ENCODE results near the gene C22orf23. TPM values are rescaled to one million over a fixed set of nuclear protein-coding genes. Genes with fewer than 3 reads are reported as not detected.

C22orf23 gene
- total RNA-seq (2022; extraction: Qiagen RNA extraction; ENCODE audit: low read depth), result 0.17 to 0.24 TPM in 2 of 5 replicates, not detected in the others

GRCh38 chr22:37953437-37954179 lies at the start of gene C22orf23, which contains the start of gene POLR2F:
TSS of gene C22orf23 (minus strand) at chr22:37953601. CDS start at chr22:37953149, 452 bp downstream.
TSS of gene POLR2F (plus strand) at chr22:37953699. CDS start at chr22:37953788, 89 bp downstream.

DNA sequence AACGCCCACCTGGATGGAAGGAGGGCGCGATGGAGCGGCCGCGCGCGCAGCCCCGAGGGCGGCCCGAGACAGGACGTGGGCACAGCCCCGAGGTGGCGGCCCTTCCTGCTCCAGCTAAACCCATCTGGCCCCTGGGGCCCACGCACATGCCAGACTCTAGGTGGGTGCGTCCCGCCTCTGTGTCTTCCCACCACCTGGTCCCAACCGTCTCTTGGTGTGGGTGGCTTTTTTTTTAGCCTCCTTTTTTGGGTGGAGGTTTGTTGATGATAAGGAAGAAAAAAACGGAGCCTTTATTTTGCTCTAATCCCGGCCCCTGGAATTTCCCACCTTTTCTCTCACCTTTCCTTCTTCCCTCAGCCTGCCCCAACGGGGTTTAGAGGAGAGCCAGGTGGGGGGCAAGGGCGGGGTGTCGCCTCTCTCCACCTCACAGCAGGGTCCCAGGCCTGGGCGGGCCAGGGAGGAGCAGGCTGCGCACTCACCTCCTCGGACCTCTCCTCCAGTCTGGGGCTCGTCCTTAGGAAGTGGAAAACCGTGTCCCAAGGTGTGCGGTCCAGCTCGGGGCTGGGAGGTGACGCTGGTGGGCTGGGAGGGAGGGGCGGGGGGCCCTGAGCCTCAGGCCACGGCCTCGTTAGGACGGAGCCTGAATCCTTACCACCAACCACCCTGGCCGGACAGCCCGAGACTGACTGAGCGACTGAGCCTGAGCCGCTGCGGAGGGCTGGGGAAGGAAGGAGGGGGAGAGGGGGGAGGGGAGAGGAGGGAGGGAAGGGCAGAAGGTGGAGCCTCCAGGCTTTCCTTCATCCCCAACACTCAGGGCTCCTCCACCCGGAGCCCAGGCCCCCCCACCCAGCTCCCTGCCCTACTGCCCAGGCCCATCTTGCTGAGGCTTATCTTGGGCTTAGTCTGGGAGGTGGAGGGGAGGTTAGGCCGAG lies 30.7 kb upstream of the C22orf23 start, which contains the start of gene SOX10:
Gene SOX10, minus strand, starts transcription at position 696 of the 932 bp plus-strand sequence. CDS start 771 bp downstream, outside the sequence.

GRCh38 chr22:37905534-37906363 lies 47.7 kb downstream of the C22orf23 start, which contains the start of gene MICALL1:
TSS of gene MICALL1 (plus strand) at chr22:37906297. CDS start at chr22:37906423, 126 bp downstream.

Other genes with a start within 250 kb of the C22orf23 start
- 2.7 to 3.4 TPM (median 3.0 TPM) in 5 replicates for gene GCAT, start 145.7 kb downstream of the C22orf23 start, total RNA-seq (2022; extraction: Qiagen RNA extraction; ENCODE audit: low read depth)
- gene GALR3, start 130.2 kb downstream of the C22orf23 start, total RNA-seq (2022; extraction: Qiagen RNA extraction; ENCODE audit: low read depth), result not detected in 5 replicates
- 18.7 to 25.9 TPM (median 24.4 TPM) in 5 replicates for gene ANKRD54, start 109.3 kb downstream of the C22orf23 start, total RNA-seq (2022; extraction: Qiagen RNA extraction; ENCODE audit: low read depth)
- gene EIF3L, start 104.2 kb downstream of the C22orf23 start, total RNA-seq (2022; extraction: Qiagen RNA extraction; ENCODE audit: low read depth), result 264 to 308 TPM (median 279 TPM) in 5 replicates
- 14.3 to 22.1 TPM (median 20.2 TPM) in 5 replicates for gene MICALL1, start 47.3 kb downstream of the C22orf23 start, total RNA-seq (2022; extraction: Qiagen RNA extraction; ENCODE audit: low read depth)
- gene POLR2F, start 98 bp upstream of the C22orf23 start, total RNA-seq (2022; extraction: Qiagen RNA extraction; ENCODE audit: low read depth), result 121 to 152 TPM (median 142 TPM) in 5 replicates
- gene SOX10, start 31.0 kb upstream of the C22orf23 start, total RNA-seq (2022; extraction: Qiagen RNA extraction; ENCODE audit: low read depth), result not detected in 5 replicates
- gene PICK1, start 103.8 kb upstream of the C22orf23 start, total RNA-seq (2022; extraction: Qiagen RNA extraction; ENCODE audit: low read depth), result 9.3 to 13.2 TPM (median 12.7 TPM) in 5 replicates
- gene SLC16A8, start 130.6 kb upstream of the C22orf23 start, total RNA-seq (2022; extraction: Qiagen RNA extraction; ENCODE audit: low read depth), result not detected in 5 replicates
- 4.8 to 7.5 TPM (median 5.9 TPM) in 5 replicates for gene BAIAP2L2, start 157.1 kb upstream of the C22orf23 start, total RNA-seq (2022; extraction: Qiagen RNA extraction; ENCODE audit: low read depth)
- 2.1 to 6.5 TPM (median 4.7 TPM) in 5 replicates for gene PLA2G6, start 228.2 kb upstream of the C22orf23 start, total RNA-seq (2022; extraction: Qiagen RNA extraction; ENCODE audit: low read depth)
- gene MAFF, start 248.4 kb upstream of the C22orf23 start, total RNA-seq (2022; extraction: Qiagen RNA extraction; ENCODE audit: low read depth), result 14.9 to 21.9 TPM (median 16.7 TPM) in 5 replicates

Data from A549 treated with ZK216348 at 1 μM for 4 hours (cell line).